Endothelial cell of umbilical vein (primary cell): ENCODE measurements around the gene CAPN1.

Experiments
- POLR2A ChIP-seq: IDR thresholded peaks from 2 replicates; pipeline ENCODE4 v1.6.1; 2012; ENCODE audit warnings: low read depth, mild to moderate bottlenecking, control low read depth, low read length
- TF ChIP-seq, protein P1 (sequence below), 2 donors: IDR thresholded peaks; 1 replicate in 1 of 2; 2 replicates in 1 of 2; pipeline ENCODE4 v1.5.1; 2011; ENCODE audit warnings: low read length in 2 of 2, mild to moderate bottlenecking in 2 of 2, moderate library complexity in 2 of 2, control low read depth in 1 of 2, inconsistent platforms in 1 of 2, low read depth in 1 of 2; ENCODE audit not compliant: insufficient read depth in 1 of 2; ENCODE audit errors: extremely low read depth in 1 of 2

DNA sequence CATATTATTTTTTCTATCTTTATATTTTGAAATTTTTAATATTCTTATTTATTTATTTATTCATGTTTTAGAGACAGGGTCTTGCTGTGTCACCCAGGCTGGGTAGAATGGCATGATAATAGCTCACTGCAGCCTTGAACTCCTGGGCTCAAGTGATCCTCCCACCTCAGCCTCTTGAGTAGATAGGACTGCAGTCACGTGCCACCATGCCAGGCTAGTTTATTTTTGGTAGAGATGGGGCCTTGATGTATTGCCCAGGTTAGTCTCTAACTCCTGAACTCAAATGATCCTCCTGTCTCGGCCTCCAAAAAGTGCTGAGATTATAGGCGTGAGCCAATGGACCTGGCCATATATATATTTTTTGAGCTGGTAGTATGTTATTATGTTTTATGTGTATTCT, 14.1 kb upstream of the CAPN1 start:
- no peak for TF ChIP-seq POLR2A
- TF ChIP-seq, protein P1, sequence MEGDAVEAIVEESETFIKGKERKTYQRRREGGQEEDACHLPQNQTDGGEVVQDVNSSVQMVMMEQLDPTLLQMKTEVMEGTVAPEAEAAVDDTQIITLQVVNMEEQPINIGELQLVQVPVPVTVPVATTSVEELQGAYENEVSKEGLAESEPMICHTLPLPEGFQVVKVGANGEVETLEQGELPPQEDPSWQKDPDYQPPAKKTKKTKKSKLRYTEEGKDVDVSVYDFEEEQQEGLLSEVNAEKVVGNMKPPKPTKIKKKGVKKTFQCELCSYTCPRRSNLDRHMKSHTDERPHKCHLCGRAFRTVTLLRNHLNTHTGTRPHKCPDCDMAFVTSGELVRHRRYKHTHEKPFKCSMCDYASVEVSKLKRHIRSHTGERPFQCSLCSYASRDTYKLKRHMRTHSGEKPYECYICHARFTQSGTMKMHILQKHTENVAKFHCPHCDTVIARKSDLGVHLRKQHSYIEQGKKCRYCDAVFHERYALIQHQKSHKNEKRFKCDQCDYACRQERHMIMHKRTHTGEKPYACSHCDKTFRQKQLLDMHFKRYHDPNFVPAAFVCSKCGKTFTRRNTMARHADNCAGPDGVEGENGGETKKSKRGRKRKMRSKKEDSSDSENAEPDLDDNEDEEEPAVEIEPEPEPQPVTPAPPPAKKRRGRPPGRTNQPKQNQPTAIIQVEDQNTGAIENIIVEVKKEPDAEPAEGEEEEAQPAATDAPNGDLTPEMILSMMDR (IDR thresholded peaks at IDR 0.05; ENCODE audit: extremely low read depth in 1 of 2, insufficient read depth in 1 of 2, low read depth in 1 of 2, low read length in 2 of 2), result no peak
